GM18508 (cell line): ENCODE data around the gene PTBP1.
"Not testable (repeated sequence)": the region's sequence is repeated elsewhere in the genome, so short reads cannot be mapped to it uniquely, and the experiment has no call there.

Source experiments
- ATAC-seq: cut with Tn5 transposase; IDR thresholded peaks from one replicate; pipeline ENCODE4 v1.9.1; 2021; ENCODE audit warnings: moderate number of reproducible peaks; ENCODE audit not compliant: insufficient read depth, unreplicated experiment

PTBP1 gene

GRCh38 chr19:807627-808422 lies 10.6 kb downstream of the PTBP1 start:
- ATAC-seq: no peak

DNA sequence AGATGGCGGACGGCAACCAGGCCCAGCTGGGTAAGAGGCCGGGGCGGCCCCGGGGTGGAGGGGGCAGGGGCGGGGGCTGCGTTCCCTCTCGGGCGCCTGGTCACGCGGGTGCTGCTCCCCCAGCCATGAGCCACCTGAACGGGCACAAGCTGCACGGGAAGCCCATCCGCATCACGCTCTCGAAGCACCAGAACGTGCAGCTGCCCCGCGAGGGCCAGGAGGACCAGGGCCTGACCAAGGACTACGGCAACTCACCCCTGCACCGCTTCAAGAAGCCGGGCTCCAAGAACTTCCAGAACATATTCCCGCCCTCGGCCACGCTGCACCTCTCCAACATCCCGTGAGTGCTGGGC lies 11.1 kb downstream of the PTBP1 start:
- no peak for ATAC-seq

DNA sequence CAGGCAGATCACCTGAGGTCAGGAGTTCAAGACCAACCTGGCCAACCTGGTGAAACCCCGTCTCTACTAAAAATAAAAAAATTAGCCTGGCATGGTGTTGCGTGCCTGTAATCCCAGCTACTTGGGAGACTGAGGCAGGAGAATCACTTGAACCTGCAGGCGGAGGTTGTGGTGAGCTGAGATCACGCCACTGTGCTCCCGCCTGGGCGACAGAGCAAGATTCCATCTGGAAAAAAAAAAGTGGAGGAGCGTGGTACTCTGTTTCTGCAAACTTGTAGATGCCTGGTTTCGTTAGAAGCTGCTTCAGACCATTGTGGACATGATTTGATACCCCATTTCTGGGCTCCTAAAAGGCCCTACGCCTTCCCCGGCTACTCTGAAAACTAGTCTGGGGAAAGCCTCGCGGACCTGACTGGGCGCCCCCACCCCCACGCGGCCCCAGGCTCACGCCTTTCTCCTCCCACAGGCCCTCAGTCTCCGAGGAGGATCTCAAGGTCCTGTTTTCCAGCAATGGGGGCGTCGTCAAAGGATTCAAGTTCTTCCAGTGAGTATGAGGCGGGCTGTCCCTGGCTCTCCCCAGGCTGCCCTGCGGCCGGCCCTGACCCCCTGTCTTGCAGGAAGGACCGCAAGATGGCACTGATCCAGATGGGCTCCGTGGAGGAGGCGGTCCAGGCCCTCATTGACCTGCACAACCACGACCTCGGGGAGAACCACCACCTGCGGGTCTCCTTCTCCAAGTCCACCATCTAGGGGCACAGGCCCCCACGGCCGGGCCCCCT lies 13.0 kb downstream of the PTBP1 start:
- ATAC-seq: no peak

DNA sequence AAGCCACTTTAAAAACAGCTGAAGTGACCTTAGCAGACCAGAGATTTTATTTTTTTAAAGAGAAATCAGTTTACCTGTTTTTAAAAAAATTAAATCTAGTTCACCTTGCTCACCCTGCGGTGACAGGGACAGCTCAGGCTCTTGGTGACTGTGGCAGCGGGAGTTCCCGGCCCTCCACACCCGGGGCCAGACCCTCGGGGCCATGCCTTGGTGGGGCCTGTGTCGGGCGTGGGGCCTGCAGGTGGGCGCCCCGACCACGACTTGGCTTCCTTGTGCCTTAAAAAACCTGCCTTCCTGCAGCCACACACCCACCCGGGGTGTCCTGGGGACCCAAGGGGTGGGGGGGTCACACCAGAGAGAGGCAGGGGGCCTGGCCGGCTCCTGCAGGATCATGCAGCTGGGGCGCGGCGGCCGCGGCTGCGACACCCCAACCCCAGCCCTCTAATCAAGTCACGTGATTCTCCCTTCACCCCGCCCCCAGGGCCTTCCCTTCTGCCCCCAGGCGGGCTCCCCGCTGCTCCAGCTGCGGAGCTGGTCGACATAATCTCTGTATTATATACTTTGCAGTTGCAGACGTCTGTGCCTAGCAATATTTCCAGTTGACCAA lies 13.7 kb downstream of the PTBP1 start:
- ATAC-seq: no peak

- no peak for ATAC-seq
Measured at GRCh38 chr19:811506-812048, 14.3 kb downstream of the PTBP1 start.

DNA sequence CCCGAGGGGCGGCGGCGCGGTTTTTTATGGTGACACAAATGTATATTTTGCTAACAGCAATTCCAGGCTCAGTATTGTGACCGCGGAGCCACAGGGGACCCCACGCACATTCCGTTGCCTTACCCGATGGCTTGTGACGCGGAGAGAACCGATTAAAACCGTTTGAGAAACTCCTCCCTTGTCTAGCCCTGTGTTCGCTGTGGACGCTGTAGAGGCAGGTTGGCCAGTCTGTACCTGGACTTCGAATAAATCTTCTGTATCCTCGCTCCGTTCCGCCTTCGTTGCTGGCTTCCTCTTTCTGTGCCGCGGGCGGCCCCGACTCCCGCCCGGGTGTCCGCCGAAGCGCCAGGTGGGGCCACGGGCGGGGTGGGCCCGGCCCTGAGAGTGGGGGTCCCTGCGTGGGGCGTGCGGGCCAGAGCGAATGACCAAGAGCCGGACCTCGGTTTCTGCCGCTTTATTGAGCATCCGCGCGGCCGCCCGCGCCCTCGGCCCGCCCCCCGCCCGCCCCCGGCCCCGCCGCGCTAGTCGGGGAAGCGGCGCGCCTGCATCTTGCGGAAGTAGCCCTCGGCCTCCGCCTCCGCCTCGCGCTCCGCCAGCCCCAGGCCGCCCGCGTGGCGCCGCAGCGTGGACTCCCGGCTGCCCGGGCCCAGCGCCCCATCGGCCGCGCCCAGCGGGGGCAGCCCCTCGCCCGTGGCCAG lies 14.9 kb downstream of the PTBP1 start:
- no peak for ATAC-seq

DNA sequence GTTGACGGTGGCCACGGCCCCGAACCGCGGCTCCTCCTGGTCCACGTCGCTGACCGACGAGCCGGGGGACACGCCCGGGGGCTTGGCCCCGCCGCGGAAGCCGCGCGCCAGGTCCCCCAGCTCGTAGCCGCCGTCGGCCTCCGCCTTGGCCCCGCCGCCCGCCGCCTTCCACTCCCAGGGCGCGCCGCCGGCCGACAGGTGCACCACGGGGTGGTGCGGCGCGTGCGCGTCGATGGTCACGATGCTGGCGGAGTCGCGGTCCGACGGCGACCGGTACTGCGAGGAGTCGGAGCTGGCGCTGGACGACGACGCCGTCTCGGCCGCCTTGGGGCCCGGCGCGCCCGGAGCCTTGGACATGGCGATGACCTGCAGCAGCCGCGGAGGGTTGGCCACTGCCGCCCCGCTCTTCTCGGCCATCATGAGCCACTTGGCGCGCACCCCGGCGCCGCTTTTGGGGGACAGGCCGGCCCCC lies 15.5 kb downstream of the PTBP1 start:
- ATAC-seq: no peak

GRCh38 chr19:813219-814151 lies 16.2 kb downstream of the PTBP1 start:
- ATAC-seq: no peak

DNA sequence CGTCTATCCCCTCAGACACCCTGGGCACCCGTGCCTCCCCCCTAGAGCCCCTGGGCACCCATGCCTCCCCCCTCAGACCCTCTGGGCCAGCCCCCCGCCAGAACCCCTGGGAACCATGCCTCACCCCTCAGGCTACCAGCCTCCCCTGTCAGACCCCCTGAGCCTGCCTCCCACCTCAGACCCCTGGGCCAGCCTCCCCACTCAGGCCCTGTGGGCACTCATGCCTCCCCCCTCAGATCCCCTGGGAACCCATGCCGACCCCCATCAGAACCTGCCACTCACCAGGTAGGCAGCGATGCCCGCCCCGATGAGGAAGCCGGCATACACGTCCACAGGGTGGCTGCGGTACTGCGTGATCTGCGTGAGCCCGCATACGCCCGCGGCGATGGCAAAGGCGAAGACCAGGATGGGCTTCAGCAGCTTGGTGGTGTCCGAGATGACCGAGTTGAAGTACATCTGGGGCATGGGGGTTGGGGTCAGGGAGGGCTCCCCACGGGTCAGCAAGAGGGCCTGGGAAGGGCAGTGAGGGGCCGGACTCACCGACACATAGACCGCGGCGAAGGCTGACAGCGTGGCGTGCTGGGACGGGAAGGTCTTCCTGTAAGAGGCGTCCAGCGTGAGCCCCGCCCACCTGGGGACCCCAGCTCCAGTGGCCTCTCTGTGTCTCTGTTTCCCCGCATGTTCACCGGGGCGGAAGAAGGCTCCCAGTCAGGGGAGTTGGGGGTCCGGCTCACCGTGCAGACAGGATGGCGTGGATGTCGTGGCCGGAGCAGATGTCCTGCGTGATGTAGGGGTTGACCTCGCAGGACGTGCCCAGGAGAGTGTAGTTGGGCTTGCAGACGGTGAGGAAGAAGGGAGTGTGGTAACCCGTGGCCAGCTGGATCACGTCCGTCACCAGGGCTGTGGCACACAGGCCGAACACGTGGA lies 17.2 kb downstream of the PTBP1 start:
- no peak for ATAC-seq

DNA sequence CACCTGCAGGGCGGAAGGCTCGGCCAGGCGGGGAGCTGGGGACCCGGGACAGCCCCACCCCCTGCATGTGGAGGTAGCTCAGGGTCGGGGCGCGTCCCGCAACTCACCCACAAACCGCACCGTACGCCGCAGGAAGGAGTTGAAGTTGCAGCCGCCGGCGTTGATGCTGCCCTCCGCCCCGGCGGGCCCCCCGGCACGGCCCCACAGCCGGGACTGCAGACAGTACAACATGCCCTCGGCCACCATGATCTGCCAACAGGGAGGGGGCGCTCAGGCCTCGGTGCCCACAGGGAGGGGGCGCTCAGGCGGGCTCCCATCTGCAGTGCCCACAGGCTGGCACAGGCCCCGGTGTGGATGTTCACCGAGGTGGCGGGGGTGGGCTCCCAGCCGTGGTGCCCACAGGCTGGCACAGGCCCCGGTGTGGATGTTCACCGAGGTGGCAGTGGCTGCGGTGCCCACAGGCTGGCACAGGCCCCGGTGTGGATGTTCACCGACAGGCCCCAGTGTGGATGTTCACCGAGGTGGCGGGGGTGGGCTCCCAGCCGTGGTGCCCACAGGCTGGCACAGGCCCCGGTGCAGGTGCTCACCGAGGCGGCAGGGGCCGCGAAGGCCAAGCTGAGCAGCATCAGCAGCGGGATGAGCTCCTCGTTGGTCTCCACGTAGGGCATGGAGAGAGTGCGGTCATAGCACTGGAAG lies 18.0 kb downstream of the PTBP1 start:
- ATAC-seq: no peak

GRCh38 chr19:815775-816499 lies 18.7 kb downstream of the PTBP1 start:
- ATAC-seq: no peak

GRCh38 chr19:816500-816857 lies 19.2 kb downstream of the PTBP1 start:
- no peak for ATAC-seq

GRCh38 chr19:820212-820611 lies 23.0 kb downstream of the PTBP1 start:
- ATAC-seq: not testable (repeated sequence)

DNA sequence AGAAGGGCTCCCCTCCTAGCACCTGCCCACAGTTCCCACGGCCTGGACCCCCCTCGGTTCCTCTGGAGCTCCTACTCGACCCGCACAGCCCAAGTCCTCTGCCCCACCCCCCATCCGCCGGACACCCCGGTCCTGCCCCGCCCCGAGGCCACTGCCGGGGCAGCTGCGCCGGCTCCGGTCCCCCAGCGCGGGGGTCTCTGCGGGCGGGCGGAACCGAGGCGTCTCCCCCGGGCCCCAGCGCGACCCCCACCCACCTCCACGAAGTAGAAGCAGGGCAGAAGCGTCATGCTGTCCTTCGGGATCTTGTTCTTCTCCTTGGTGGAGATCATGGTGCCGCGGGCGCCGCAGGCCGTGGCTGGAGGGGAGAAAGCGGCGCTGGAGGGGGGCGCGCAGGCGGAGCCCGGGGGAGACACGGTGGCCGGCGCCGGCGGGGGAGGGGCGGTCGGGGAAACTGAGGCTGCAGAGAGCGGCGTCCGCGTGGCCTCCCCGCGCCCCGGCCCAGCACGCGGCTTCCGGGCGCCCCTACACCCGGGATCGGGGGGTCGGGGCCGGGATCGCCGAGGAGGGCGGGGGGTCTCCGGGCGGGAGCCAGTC lies 24.1 kb downstream of the PTBP1 start:
- ATAC-seq: no peak

DNA sequence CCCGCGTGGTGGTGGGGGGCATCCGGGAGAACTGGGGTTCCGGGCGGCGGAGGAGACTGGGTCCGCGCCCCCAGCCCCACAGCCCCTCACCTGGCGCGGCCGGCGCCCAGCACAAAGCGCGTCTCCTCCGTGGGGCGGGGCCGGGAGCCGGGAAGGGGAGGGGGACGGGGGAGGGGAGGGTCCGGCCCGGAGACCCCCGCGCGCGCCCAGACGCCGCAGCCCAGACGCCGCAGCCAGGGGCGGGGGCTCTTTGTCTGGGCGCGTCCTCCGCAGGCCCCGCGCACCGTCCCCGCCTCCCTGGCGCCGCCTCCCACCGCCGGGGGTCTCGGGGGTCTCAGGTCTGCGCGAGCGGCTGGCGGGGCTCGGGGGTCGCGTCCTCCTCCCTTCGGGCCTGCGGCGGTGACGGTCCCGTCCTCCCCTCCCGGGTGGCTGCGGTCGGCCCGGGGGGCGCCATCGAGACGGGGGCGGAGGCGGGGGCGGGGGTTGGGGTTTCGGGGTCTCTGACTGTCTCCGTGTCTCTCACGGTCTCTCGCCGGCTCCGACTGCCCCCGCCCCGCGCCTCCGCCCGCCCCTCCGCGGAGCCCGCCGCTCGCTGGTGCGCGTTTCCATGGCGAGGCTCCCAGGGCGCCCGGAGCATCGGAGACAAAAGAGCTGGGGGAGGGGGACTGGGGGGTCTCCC lies 24.7 kb downstream of the PTBP1 start, which contains the start of gene PLPPR3:
Gene PLPPR3, minus strand, starts transcription at position 131 of the 679 bp plus-strand sequence. CDS start 396 bp downstream, outside the sequence.
- no peak for ATAC-seq

GRCh38 chr19:823565-824121 lies 26.4 kb downstream of the PTBP1 start:
- no peak for ATAC-seq
